GM06990 (cell line): ENCODE measurements around the gene GRK1.
"Not testable (repeated sequence)": the region's sequence is repeated elsewhere in the genome, so short reads cannot be mapped to it uniquely, and the experiment has no call there.

Source experiments
- DNase-seq: peaks from one replicate; pipeline ENCODE4 v3.0.0-alpha.2; 2011; ENCODE audit not compliant: insufficient read length; ENCODE audit errors: extremely low read depth
- H3K27me3 ChIP-seq: replicated peaks from 2 replicates; pipeline ENCODE4 v1.6.0; 2011; ENCODE audit warnings: low read length; ENCODE audit not compliant: control insufficient read depth, insufficient read depth
- H3K36me3 ChIP-seq: 2 replicates; pipeline ENCODE4 v1.5.1; 2011; ENCODE audit warnings: low read length; ENCODE audit not compliant: control insufficient read depth, insufficient read depth
- H3K4me3 ChIP-seq: replicated peaks from 2 replicates; pipeline ENCODE4 v1.5.1; 2011; ENCODE audit warnings: low read depth, mild to moderate bottlenecking, control low read depth, low read length
- TF ChIP-seq, protein P1 (sequence below): IDR thresholded peaks from 2 replicates; pipeline ENCODE4 v1.5.1; 2011; ENCODE audit warnings: low read length, control low read depth, mild to moderate bottlenecking, inconsistent platforms; ENCODE audit not compliant: insufficient read depth, poor library complexity, severe bottlenecking

GRK1 gene

DNA sequence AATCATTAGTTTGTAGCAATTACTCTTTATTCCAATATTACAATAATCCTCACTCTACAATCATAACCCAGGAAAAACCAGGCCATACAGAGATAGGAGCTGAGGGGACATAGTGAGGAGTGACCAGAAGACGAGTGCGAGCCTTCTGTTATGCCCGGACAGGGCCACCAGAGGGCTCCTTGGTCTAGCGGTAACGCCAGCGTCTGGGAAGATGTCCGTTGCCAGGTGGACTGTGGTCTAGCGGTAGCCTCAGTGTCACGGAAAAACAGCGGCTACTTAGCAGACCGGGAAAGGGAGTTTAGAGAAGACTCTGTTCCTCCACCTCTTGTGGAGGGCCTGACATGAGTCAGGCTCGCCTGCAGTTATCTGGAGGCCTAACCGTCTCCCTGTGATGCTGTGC lies 45.5 kb upstream of the GRK1 start:
- not testable (repeated sequence) for H3K4me3 ChIP-seq, DNase-seq, H3K27me3 ChIP-seq
- TF ChIP-seq, protein P1, sequence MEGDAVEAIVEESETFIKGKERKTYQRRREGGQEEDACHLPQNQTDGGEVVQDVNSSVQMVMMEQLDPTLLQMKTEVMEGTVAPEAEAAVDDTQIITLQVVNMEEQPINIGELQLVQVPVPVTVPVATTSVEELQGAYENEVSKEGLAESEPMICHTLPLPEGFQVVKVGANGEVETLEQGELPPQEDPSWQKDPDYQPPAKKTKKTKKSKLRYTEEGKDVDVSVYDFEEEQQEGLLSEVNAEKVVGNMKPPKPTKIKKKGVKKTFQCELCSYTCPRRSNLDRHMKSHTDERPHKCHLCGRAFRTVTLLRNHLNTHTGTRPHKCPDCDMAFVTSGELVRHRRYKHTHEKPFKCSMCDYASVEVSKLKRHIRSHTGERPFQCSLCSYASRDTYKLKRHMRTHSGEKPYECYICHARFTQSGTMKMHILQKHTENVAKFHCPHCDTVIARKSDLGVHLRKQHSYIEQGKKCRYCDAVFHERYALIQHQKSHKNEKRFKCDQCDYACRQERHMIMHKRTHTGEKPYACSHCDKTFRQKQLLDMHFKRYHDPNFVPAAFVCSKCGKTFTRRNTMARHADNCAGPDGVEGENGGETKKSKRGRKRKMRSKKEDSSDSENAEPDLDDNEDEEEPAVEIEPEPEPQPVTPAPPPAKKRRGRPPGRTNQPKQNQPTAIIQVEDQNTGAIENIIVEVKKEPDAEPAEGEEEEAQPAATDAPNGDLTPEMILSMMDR = peak; percentile 7
- H3K36me3 ChIP-seq = peaks cover 20% of the 10 kb centered on the region

DNA sequence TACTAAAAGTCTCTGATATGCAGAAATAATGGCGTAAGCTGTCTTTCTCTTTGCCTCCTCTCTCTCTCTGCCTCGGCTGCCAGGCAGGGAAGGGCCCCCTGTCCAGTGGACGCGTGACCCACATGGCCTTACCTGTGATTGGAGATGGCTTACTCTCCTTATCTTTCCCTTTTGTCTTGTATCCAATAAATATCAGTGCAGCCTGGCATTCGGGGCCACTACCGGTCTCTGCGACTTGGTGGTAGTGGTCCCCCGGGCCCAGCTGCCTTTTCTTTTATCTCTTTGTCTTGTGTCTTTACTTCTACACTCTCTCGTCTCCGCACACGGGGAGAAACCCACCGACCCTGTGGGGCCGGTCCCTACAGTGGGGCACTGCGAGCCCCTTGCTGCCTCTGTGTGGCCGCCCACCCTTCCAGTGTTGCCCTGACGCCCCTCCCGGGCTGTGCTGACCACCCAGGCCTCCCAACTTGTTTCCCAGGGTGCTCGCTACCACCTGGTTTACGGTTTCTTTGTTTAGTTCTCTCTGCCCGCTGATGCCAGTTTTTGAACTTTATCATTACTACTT lies 45.0 kb upstream of the GRK1 start:
- DNase-seq, H3K27me3 ChIP-seq, H3K4me3 ChIP-seq: not testable (repeated sequence)
- peaks cover 18% of the 10 kb centered on the region for H3K36me3 ChIP-seq

DNA sequence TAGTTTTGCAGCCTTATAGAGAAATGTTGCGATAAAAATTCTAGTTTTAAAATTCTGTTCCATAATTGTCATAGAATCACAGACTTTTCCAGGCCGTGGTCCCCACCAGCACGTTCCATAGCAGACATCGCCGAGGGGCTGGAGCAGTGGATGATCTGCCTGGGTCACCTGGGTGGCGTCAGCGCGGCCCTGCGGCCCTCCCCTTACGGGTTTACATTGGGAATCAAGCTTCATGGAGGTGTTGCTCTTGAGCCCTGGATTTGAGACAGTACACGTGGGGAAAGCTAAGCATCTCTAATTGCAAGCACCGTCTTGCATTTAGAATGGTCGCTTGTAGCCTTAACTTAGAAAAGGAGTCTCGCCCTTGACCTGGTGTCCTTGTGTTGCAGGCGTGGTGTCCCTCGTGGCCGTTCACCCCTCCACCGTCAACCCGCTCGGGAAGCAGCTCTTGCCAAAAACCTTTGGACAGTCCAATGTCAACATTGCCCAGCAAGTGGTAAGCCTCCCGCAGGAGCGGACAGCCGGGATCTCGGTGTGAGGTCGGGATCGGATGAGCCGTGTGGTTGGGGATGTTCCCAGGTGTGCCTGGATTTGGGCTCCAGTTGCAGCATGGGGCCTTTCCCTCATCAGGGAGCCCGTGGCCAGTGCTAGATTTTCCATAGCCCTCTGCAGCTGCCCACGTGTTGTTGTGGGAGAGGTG lies 44.1 kb upstream of the GRK1 start:
- DNase-seq = no peak
- Histone ChIP-seq H3K27me3 (no peaks in the 10 kb centered on the region), H3K36me3 (peaks cover 20% of the 10 kb centered on the region), H3K4me3 (no peak overlapping the region)
- TF ChIP-seq, protein P1 = no peak

DNA sequence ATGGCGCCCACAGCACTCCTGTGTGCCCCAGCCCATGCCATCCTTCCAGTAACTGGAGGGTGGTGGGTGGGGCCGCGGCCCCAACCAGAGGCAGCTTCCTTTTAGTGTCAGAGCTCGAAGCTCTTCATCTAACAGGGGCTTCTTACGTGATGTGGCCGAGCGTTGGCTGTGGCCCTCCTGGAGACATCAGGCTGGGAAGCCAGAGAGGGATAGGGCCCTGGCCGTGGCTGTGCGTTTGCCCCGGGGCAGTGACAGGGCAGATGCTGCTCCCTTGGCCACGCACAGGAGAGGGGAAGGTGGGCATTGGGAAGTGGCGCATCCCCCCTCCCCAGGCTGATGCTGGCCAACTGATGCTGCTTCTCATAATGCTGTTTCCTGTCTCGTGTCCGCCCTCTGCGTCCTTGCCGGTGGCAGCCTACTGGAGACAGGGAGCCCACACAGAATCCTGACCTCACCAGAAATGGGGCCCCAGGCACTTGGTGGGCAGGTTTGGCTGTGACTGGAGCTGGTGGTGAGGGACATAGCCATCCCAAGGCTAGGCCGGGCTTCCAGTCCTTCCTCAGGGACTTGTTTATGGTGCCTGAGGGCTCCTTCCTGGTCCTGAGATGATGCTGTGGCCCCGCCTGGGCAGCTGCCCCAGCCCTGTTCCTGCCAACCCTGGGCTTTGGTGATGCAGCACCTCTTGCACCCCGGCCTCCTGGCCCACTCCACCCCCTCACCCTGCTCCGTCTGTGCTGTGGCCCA lies 43.4 kb upstream of the GRK1 start:
- no peak for DNase-seq
- Histone ChIP-seq H3K36me3 (peaks cover 20% of the 10 kb centered on the region), H3K27me3 (no peaks in the 10 kb centered on the region), H3K4me3 (no peak overlapping the region)
- TF ChIP-seq, protein P1 = no peak

DNA sequence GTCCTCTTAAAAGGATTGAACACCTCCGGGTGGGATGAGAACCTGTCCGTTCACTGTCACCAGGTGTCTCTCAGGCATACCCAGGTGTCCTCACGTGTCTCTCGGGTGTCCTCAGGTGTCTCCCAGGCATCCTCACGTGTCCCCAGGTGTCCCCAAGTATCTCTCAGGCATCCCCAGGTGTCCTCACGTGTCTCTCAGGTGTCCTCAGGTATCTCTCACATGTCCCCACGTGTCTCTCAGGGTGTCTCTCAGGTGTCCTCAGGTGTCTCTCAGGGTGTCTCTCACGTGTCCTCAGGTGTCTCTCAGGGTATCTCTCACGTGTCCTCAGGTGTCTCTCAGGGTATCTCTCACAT lies 42.8 kb upstream of the GRK1 start:
- no peak for DNase-seq
- TF ChIP-seq, protein P1 = no peak
- no peak overlapping the region for H3K4me3 ChIP-seq
- H3K36me3 ChIP-seq = peaks cover 20% of the 10 kb centered on the region
- H3K27me3 ChIP-seq = no peaks in the 10 kb centered on the region

DNA sequence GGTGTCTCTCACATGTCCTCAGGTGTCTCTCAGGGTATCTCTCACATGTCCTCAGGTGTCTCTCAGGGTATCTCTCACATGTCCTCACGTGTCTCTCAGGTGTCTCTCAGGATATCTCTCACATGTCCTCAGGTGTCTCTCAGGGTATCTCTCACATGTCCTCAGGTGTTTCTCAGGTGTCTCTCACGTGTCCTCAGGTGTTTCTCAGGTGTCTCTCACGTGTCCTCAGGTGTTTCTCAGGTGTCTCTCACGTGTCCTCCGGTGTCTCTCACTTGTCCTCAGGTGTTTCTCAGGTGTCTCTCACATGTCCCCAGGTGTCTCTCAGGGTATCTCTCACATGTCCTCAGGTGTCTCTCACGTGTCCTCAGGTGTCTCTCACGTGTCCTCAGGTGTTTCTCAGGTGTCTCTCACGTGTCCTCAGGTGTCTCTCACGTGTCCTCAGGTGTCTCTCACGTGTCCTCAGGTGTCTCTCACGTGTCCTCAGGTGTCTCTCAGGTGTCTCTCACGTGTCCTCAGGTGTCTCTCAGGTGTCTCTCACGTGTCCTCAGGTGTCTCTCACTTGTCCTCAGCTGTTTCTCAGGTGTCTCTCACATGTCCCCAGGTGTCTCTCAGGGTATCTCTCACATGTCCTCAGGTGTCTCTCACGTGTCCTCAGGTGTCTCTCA lies 42.2 kb upstream of the GRK1 start:
- not testable (repeated sequence) for H3K4me3 ChIP-seq, DNase-seq, H3K27me3 ChIP-seq
- H3K36me3 ChIP-seq = peaks cover 21% of the 10 kb centered on the region
